ENCODE data around the gene CAB39L. TPM values are rescaled to one million over a fixed set of nuclear protein-coding genes. Genes with fewer than 3 reads are reported as not detected.

The CAB39L gene
- polyA plus RNA-seq, 1 of the 3 experiments (the other 2 are of a cell fraction), result 2.6 TPM

GRCh38 chr13:49259586-49259985, 184.3 kb downstream of the CAB39L start (continued):
- TF ChIP-seq EP300 (IDR thresholded peaks at IDR 0.05; ENCODE audit: borderline replicate concordance in 1 of 2, low read depth in 1 of 2, low read length in 1 of 2), result no peak
- TF ChIP-seq ELF1 (IDR thresholded peaks at IDR 0.05), result no peak
- no peak for TF ChIP-seq SMC3 (IDR thresholded peaks at IDR 0.05; ENCODE audit: low read depth, low read length)

Other genes starting within 250 kb of the CAB39L start
- gene MLNR, start 223.7 kb downstream of the CAB39L start, polyA plus RNA-seq (2012; rRNA removed), result not detected in 2 replicates
- gene CDADC1, start 196.1 kb downstream of the CAB39L start, polyA plus RNA-seq (2012; rRNA removed), result 3.2 and 3.5 TPM in 2 replicates
- 1.9 and 2.4 TPM in 2 replicates for gene SETDB2, start 210 bp upstream of the CAB39L start, polyA plus RNA-seq (2012; rRNA removed)
- 3.0 and 3.4 TPM in 2 replicates for gene PHF11, start 51.9 kb upstream of the CAB39L start, polyA plus RNA-seq (2012; rRNA removed)
- 13.2 and 13.8 TPM in 2 replicates for gene RCBTB1, start 141.5 kb upstream of the CAB39L start, polyA plus RNA-seq (2012; rRNA removed)
- not detected in 2 replicates for gene ARL11, start 184.4 kb upstream of the CAB39L start, polyA plus RNA-seq (2012; rRNA removed)
- gene EBPL, start 247.4 kb upstream of the CAB39L start, polyA plus RNA-seq (2012; rRNA removed), result 113 and 114 TPM in 2 replicates